HG03342 (cell line): ENCODE measurements around the gene RBL2.
"Not testable (repeated sequence)": the region's sequence is repeated elsewhere in the genome, so short reads cannot be mapped to it uniquely, and the experiment has no call there.

Experiments used
- ATAC-seq: cut with Tn5 transposase; IDR thresholded peaks from one replicate; pipeline ENCODE4 v1.9.1; 2021; ENCODE audit warnings: mild to moderate bottlenecking, moderate library complexity; ENCODE audit not compliant: unreplicated experiment

The RBL2 gene

GRCh38 chr16:53503270-53503923 lies 69.1 kb downstream of the RBL2 start:
- peak; percentile 96 for ATAC-seq

GRCh38 chr16:53503991-53504663 lies 69.9 kb downstream of the RBL2 start:
- ATAC-seq: no peak

GRCh38 chr16:53504665-53505064 lies 70.4 kb downstream of the RBL2 start:
- no peak for ATAC-seq

GRCh38 chr16:53506254-53506653 lies 72.0 kb downstream of the RBL2 start:
- no peak for ATAC-seq

GRCh38 chr16:53507464-53508179 lies 73.4 kb downstream of the RBL2 start:
- ATAC-seq: no peak

- ATAC-seq: peak; percentile 54
Observed at GRCh38 chr16:53509906-53510703, 75.8 kb downstream of the RBL2 start.

GRCh38 chr16:53510704-53511070 lies 76.4 kb downstream of the RBL2 start:
- peak; percentile 13 for ATAC-seq

- no peak for ATAC-seq
Observed at GRCh38 chr16:53511084-53511402, 76.8 kb downstream of the RBL2 start.

GRCh38 chr16:53511403-53512280 lies 77.4 kb downstream of the RBL2 start:
- ATAC-seq: no peak

GRCh38 chr16:53512795-53513194 lies 78.5 kb downstream of the RBL2 start:
- not testable (repeated sequence) for ATAC-seq

- ATAC-seq: no peak
Observed at GRCh38 chr16:53515259-53515658, 81.0 kb downstream of the RBL2 start.

GRCh38 chr16:53515811-53516210 lies 81.5 kb downstream of the RBL2 start:
- no peak for ATAC-seq

GRCh38 chr16:53517851-53518250 lies 83.6 kb downstream of the RBL2 start:
- no peak for ATAC-seq

- ATAC-seq: peak; percentile 99
Observed at GRCh38 chr16:53518550-53519416, 84.5 kb downstream of the RBL2 start.

- no peak for ATAC-seq
Observed at GRCh38 chr16:53519417-53520091, 85.3 kb downstream of the RBL2 start.

- no peak for ATAC-seq
Observed at GRCh38 chr16:53523126-53523804, 89.0 kb downstream of the RBL2 start.

GRCh38 chr16:53523971-53524548 lies 89.8 kb downstream of the RBL2 start:
- ATAC-seq: no peak

- no peak for ATAC-seq
Observed at GRCh38 chr16:53528797-53529196, 94.5 kb downstream of the RBL2 start.
